Activated CD8-positive, alpha-beta memory T cell treated with anti-CD3 and anti-CD28 coated beads, Interleukin-2, amount 50 U/mL, for 4 hours (primary cell): ENCODE data around the gene LSS.
"Not testable (repeated sequence)": the region's sequence is repeated elsewhere in the genome, so short reads cannot be mapped to it uniquely, and the experiment has no call there.

ENCODE experiments used
- DNase-seq: peaks from one replicate; pipeline ENCODE4 v3.0.0-alpha.2; 2020

LSS gene

DNA sequence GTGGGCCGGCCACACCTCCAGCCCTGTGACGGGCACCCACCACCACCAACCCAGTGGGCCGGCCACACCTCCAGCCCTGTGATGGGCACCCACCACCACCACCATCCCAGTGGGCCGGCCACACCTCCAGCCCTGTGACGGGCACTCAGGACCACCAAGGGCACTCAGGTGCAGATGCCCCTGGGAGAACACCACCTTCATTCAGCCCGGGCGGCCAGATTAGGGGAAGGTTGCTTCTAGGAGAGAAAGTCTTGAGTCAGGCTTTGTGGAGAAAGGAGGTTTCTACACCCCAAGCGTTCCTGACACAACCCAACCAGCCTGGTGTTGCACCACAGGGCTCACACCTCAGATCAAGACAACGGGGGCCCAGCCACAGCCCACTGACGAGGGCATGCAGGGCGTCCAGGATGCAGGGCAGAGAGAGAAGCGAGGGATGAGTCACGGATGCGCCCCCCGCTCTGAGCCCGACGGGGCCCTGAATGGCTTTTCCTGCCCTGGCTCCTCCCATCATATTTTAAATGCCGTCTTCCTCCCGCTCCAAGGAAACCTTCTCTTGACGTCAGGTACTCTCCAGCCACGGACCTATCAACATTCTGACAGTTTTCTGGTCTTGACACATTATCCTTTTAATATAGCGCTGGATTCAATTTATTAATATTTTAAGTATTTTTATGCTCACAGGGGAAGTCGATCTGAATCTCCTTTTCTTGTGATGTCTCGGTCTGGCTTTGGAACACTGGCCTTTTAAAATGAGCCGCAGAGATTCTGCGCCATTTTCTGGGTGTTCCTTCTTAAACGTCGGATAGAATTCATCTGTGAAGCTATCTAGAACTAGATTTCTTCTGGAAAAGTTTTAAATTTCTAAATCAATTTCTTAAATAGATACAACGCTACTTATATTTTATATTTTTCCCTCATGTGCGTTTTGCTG, 43.7 kb downstream of the LSS start:
- DNase-seq = peak; percentile 66

- DNase-seq = no peak
Observed at GRCh38 chr21:46183910-46184624, 44.5 kb downstream of the LSS start, which contains the start of gene SPATC1L. TSS of gene SPATC1L (minus strand) at chr21:46184459. CDS start at chr21:46182816, 1,643 bp downstream.

DNA sequence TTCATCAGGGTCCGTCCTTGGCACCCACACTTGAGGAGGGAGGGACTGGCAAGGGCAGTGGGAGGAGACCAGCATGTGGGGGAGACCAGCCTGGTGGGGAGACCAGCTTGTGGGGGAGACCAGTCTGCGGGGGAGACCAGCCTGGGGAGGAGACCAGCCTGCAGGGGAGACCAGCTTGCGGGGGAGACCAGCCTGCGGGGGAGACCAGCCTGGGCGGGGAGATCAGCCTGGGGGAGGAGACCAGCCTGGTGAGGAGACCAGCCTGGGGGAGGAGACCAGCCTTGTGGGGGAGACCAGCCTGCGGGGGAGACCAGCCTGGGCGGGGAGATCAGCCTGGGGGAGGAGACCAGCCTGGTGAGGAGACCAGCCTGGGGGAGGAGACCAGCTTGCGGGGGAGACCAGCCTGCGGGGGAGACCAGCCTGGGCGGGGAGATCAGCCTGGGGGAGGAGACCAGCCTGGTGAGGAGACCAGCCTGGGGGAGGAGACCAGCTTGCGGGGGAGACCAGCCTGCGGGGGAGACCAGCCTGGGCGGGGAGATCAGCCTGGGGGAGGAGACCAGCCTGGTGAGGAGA, 45.2 kb downstream of the LSS start:
- not testable (repeated sequence) for DNase-seq

DNA sequence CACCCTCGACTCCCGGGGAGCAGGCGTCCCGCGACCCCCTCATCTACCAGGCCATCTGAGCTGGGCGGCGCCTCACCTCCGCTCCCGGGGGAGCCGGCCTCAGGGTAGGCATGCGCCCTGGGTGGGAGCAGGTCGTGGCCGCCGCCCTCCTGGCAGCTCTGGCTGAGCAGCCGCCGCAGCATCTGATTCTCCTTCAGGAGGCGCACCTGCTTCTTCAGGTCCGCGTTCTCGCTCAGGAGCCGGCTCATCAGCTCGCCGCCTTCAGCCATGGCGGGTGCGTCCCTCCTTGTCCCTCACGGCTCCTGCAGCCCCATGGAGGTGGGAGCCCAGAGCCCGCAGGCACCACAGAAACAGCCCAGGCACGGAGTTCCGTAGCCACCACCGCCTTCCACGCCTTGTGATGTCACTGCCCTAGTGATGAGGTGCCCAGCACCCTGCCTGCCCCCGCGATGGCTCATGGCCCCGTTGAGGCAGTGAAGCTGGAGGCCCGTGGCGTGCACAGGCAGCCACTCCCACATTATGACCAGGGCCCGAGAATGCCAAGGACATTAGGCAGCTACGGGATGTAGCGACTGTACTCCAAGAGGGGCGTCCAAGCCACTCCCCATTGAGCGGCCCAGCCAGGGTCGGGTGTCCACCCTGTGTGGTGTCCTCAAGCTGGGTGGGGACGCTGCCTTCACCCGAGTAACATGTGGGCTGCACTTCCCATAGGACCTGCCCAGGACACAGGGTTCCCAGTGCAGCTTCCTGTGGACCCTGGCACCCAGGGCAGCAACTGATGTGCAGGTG, 45.8 kb downstream of the LSS start:
- no peak for DNase-seq

- no peak for DNase-seq
Observed at GRCh38 chr21:46181953-46182547, 46.5 kb downstream of the LSS start.

DNA sequence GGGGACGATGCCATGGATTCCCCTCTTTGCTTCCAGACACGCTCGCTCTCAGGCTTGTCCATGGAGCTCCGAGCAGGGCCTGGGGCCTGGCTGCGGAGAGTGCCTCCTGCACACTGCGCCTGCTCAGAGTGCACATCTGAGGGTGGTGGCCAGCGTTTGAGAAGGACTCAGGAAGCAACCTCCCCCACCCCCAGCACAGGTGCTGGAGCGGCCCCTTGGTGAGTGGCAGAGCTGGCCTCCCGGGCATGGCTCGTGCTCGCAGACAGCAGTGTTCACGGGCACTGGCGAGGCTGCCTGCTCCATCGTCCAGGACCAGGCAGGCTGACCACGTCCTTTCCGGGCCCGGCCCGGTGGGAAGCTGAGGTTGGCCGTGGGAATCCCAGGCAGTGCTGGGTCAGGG, 47.1 kb downstream of the LSS start:
- DNase-seq = no peak

GRCh38 chr21:46180778-46181391, 47.7 kb downstream of the LSS start:
- DNase-seq = no peak

DNA sequence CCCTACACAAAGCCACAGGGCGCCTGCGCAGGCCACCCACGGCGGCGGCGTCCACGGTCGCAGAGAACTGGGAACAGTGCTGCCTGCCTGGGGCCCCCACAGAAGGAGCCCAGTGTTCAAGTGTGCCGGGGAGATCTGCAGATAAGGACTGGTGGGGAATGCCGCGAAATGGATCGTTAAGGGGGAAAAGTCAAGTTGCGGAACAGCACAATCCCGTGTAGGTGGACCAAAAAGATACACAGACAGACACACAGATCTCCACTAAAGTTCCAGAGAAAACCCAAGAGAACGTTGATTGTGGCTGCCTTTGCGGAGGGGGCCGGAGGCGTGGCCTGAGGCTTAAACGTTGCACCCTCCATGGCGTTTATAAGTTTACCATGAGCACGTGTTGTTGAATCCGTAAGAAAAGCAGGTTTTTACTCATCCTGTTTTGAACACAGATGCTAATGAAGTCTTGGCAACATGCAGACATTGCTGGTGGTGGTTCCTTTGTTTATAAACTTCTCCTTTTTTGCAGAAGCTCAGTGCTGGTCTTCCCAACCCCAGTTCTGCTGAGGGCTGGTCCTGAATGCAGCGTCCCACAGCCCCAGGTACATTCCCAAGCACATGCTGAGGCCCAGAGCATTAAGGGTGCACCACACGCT, 48.4 kb downstream of the LSS start:
- no peak for DNase-seq

DNA sequence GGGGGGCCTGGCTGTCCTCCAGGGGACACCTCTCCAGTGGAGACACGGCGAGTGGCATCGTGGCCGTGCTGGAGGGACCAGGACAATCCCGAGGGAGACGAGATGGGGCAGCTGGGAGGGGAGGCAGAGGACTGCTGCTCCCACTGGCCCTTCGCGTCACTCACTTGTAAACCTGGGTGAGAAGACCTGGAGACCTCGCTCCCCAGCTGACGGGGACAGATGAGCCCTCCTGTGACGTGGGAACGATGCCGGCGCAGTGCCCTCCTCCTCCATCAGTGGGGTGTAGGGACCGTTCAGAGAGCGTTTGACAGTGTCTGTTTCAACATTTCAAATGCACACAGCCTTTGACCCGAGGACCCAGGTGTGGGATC, 48.9 kb downstream of the LSS start:
- no peak for DNase-seq

DNA sequence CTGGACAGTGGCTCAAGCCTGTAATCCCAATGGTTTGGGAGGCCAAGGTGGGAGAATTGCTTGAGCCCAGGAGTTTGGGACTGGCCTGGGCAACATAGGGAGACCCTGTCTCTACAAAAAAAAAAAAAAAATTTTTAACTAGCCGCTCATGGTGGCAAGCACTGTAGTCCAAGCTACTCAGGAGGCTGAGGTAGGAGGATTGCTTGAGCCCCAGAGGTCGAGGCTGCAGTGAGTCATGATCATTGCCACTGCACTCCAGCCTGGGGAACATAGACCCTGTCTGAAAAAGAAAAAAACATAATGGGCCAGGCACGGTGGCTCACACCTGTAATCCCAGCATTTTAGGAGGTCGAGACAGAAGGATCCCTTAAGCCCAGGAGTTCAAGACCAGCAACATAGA, 49.6 kb downstream of the LSS start:
- DNase-seq = no peak

DNA sequence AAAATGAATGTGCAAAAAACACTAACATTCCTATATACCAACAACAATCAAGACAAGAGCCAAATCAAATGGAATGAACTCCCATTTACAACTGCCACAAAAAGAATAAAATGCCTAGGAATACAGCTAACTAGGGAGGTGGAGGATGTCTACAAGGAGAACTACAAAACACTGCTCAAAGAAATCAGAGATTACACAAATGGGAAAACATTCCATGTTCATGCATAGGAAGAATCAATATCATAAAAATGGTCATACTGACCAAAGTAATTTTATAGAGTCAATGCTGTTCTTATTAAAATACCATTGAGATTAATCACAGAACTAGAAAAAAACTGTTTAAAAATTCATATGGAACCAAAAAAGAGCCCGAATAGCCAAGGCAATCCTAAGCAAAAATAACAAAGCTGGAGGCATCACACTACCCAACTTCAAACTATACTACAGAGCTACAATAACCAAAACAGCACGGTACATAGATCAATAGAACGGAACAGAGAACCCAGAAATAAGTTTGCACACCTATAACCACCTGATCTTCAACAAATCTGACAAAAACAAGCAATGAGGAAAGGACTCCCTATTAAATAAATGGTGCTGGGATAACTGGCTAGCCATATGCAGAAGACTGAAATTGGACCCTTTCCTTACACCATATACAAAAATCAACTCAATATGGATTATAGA, 52.0 kb downstream of the LSS start:
- DNase-seq = not testable (repeated sequence)

- no peak for DNase-seq
Observed at GRCh38 chr21:46173573-46173972, 55.0 kb downstream of the LSS start.

- DNase-seq = no peak
Observed at GRCh38 chr21:46172863-46173528, 55.6 kb downstream of the LSS start.

DNA sequence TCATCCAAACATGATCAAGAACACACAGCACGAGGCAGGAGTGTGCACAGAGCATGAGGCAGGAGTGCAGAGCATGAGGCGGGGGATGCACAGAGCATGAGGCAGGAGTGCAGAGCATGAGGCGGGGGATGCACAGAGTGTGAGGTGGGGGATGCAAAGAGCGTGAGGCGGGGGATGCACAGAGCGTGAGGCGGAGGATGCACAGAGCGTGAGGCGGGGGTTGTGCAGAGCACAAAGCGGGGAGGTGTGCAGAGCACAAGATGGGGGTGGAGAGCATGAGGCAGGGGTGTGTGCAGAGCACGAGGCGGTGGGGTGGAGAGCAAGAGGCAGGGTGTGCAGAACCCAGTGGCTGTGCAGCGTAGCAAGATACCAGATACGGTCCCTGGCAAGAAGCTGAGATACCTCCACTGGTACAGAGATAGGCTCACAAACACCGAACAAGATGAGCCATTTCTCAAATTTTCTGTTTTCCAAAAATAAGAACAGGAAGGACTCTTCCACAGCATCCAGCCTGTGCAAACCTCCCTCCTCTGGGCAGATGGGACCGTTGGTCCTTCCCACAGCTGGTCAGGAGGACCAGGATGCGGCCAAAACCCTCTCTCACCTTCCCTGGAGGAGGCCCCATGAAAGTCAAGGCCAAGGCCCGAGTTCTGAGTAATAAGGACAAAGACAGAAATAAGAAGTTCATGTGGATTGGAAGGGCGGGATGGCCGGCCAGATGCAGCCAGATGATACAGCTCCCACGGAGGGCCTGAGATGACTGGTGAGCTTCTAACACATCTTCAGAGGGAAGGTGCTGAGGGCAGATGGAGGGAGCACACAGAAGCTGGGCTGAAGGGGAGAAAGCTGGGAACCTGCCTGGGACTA, 56.3 kb downstream of the LSS start:
- DNase-seq = no peak

GRCh38 chr21:46171585-46171984, 57.0 kb downstream of the LSS start:
- DNase-seq = no peak

- peak; percentile 11 for DNase-seq
Observed at GRCh38 chr21:46170436-46171193, 58.0 kb downstream of the LSS start.

DNA sequence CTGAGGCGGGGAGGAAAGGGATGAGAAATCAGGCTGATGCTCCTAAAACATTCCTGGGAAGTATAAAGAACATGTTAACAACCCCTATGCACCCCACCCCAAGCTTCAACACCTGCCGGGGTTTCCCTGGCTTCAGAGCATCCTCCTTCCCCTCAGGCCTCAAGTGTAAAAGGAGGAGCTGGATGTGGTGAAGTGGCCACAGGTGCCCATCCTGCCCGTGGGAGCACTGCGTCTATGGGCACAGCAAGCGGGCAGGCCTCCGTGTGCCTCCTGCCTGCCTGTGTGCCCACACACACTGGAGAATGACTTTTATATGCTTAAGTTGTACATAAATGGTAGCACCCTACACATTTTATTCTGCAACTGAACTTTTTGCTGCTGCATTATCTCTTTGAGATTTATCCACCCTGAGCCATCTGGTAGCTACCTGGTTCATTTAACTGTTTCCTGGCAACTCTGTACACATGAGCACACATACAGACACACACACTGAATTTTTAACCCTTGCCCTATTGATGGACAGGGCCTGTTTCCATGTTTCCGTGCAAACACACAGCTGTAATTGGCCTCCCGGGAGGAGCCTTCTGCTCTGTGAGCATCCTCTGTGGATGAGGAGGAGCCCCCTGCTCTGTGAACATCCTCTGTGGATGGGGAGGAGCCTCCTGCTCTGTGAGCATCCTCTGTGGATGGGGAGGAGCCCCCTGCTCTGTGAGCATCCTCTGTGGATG, 59.8 kb downstream of the LSS start:
- no peak for DNase-seq

GRCh38 chr21:46168238-46168637, 60.3 kb downstream of the LSS start:
- DNase-seq = no peak
